ENCODE data around the gene ZNF280C.

ZNF280C gene

DNA sequence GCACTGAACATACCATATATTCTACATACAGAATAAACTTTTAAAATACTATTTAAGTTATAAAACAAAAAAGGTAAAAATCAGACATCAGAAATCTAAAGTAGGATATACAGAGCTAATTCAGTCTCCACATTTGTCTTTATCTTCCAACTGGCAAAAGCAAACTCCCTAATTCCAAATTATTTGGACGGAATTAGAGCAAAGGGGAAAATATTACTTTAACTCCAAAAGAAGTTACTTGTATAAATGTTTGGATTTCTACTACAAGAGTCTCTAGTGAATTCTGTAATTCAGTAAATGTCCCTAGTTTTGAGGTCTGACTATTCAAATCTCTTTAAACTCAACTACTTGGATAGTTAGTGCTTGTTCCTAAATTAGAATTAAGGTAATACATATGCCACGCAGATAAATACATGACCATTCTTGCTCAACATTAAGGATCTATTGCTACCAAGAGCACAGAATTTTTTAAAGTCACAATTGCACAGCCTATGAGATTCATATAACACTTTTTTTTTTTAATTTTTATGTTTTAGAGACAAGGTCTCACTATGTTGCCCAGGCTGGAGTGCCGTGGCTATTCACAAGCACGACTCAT, 7.3 kb downstream of the ZNF280C start:
- no peak overlapping the region for H3K27ac ChIP-seq (ENCODE audit: extremely low read depth, low read depth, low read length)
- no peaks in the 10 kb centered on the region for H3K9me3 ChIP-seq (ENCODE audit: control insufficient read depth, insufficient read depth, low read depth, low read length)
- peaks cover 0 to 5% of the 10 kb centered on the region in 2 experiments; a peak in 2 of 3 replicates for H3K36me3 ChIP-seq (ENCODE audit: control insufficient read depth in 2 of 2, insufficient read depth in 1 of 2, low read length in 2 of 2)
- no peaks in the 10 kb centered on the region for H3K4me1 ChIP-seq (ENCODE audit: control insufficient read depth, insufficient read depth, low read length)
- no peak overlapping the region for H3K4me3 ChIP-seq (ENCODE audit: low read depth, low read length)
- TF ChIP-seq, protein P1, sequence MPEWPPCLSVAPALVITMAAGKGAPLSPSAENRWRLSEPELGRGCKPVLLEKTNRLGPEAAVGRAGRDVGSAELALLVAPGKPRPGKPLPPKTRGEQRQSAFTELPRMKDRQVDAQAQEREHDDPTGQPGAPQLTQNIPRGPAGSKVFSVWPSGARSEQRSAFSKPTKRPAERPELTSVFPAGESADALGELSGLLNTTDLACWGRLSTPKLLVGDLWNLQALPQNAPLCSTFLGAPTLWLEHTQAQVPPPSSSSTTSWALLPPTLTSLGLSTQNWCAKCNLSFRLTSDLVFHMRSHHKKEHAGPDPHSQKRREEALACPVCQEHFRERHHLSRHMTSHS (tag by site-specific recombination; IDR thresholded peaks at IDR 0.05) = no peak
- TF ChIP-seq ZNF211 (tag by site-specific recombination; IDR thresholded peaks at IDR 0.05; ENCODE audit: low read depth) = no peak
- TF ChIP-seq ZBTB8A (tag by site-specific recombination; IDR thresholded peaks at IDR 0.05) = no peak
- ChIA-PET POLR2A (no interaction called here), CTCF (interaction anchor here (0.7 kb wide), 1 partner anchor 507 kb away, joined by 3 read pairs; no protein-coding TSS in a partner anchor)

GRCh38 chrX:130260316-130260715, 8.4 kb downstream of the ZNF280C start:
- H3K36me3 ChIP-seq (ENCODE audit: control insufficient read depth in 2 of 2, insufficient read depth in 1 of 2, low read length in 2 of 2) = peaks cover 0 to 10% of the 10 kb centered on the region in 2 experiments; a peak in 2 of 3 replicates
- H3K4me3 ChIP-seq (ENCODE audit: low read depth, low read length) = no peak overlapping the region
- CTCF ChIA-PET = interaction anchor here (0.8 kb wide), 1 partner anchor 38 kb away, joined by 4 read pairs; no protein-coding TSS in a partner anchor
- H3K9me3 ChIP-seq (ENCODE audit: control insufficient read depth, insufficient read depth, low read depth, low read length) = no peaks in the 10 kb centered on the region
- no peak overlapping the region for H3K27ac ChIP-seq (ENCODE audit: extremely low read depth, low read depth, low read length)
- TF ChIP-seq ZNF701 (tag by site-specific recombination; IDR thresholded peaks at IDR 0.05) (no peak), SP7 (tag by site-specific recombination; IDR thresholded peaks at IDR 0.05) (peak; percentile 21; the same call in 1 of the 2 replicates), ZNF629 (tag by site-specific recombination; IDR thresholded peaks at IDR 0.05) (0 out of 2 replicates have a peak, but pooled peaks have one; percentile 28)
- H3K4me1 ChIP-seq (ENCODE audit: control insufficient read depth, insufficient read depth, low read length) = no peaks in the 10 kb centered on the region
- POLR2A ChIA-PET = no interaction called here

- Histone ChIP-seq H3K4me1 (ENCODE audit: control insufficient read depth, insufficient read depth, low read length) (no peaks in the 10 kb centered on the region), H3K9me3 (ENCODE audit: control insufficient read depth, insufficient read depth, low read depth, low read length) (no peaks in the 10 kb centered on the region), H3K4me3 (ENCODE audit: low read depth, low read length) (no peak overlapping the region), H3K36me3 (ENCODE audit: control insufficient read depth in 2 of 2, insufficient read depth in 1 of 2, low read length in 2 of 2) (peaks cover 0 to 8% of the 10 kb centered on the region in 2 experiments; a peak in 2 of 3 replicates), H3K27ac (ENCODE audit: extremely low read depth, low read depth, low read length) (no peak overlapping the region)
- ChIA-PET CTCF (no interaction called here), POLR2A (no interaction called here)
- TF ChIP-seq, protein P2, sequence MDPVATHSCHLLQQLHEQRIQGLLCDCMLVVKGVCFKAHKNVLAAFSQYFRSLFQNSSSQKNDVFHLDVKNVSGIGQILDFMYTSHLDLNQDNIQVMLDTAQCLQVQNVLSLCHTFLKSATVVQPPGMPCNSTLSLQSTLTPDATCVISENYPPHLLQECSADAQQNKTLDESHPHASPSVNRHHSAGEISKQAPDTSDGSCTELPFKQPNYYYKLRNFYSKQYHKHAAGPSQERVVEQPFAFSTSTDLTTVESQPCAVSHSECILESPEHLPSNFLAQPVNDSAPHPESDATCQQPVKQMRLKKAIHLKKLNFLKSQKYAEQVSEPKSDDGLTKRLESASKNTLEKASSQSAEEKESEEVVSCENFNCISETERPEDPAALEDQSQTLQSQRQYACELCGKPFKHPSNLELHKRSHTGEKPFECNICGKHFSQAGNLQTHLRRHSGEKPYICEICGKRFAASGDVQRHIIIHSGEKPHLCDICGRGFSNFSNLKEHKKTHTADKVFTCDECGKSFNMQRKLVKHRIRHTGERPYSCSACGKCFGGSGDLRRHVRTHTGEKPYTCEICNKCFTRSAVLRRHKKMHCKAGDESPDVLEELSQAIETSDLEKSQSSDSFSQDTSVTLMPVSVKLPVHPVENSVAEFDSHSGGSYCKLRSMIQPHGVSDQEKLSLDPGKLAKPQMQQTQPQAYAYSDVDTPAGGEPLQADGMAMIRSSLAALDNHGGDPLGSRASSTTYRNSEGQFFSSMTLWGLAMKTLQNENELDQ (tag by site-specific recombination; IDR thresholded peaks at IDR 0.05; ENCODE audit: low read depth) = no peak
- TF ChIP-seq ZNF19 (tag by site-specific recombination; IDR thresholded peaks at IDR 0.05; ENCODE audit: low read depth) (no peak), ZNF777 (tag by site-specific recombination; IDR thresholded peaks at IDR 0.05; ENCODE audit: borderline replicate concordance) (no peak), ZNF776 (tag by site-specific recombination; IDR thresholded peaks at IDR 0.05; ENCODE audit: borderline replicate concordance) (no peak), GFI1B (tag by site-specific recombination; IDR thresholded peaks at IDR 0.05) (no peak), ZBTB44 (tag by site-specific recombination; IDR thresholded peaks at IDR 0.05) (no peak), ZNF184 (tag by site-specific recombination; IDR thresholded peaks at IDR 0.05) (no peak), ZNF510 (tag by site-specific recombination; IDR thresholded peaks at IDR 0.05; ENCODE audit: insufficient replicate concordance) (no peak), ZNF16 (tag by site-specific recombination; IDR thresholded peaks at IDR 0.05; ENCODE audit: low read depth) (no peak), ZNF248 (tag by site-specific recombination; IDR thresholded peaks at IDR 0.05) (no peak)
- TF ChIP-seq, protein P3, sequence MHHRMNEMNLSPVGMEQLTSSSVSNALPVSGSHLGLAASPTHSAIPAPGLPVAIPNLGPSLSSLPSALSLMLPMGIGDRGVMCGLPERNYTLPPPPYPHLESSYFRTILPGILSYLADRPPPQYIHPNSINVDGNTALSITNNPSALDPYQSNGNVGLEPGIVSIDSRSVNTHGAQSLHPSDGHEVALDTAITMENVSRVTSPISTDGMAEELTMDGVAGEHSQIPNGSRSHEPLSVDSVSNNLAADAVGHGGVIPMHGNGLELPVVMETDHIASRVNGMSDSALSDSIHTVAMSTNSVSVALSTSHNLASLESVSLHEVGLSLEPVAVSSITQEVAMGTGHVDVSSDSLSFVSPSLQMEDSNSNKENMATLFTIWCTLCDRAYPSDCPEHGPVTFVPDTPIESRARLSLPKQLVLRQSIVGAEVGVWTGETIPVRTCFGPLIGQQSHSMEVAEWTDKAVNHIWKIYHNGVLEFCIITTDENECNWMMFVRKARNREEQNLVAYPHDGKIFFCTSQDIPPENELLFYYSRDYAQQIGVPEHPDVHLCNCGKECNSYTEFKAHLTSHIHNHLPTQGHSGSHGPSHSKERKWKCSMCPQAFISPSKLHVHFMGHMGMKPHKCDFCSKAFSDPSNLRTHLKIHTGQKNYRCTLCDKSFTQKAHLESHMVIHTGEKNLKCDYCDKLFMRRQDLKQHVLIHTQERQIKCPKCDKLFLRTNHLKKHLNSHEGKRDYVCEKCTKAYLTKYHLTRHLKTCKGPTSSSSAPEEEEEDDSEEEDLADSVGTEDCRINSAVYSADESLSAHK (tag by site-specific recombination; IDR thresholded peaks at IDR 0.05) = no peak
These were observed 14.8 kb downstream of the ZNF280C start for GRCh38 chrX:130253916-130254315.

Measured in HEK293 (cell line).